IMR-90 (cell line): ENCODE results near the gene PCYT2. TPM values are rescaled to one million over a fixed set of nuclear protein-coding genes. Genes with fewer than 3 reads are reported as not detected.

Experiments used
- ATAC-seq: fragments of 200-7000 bp; cut with Tn5 transposase; 2 replicates; pipeline ENCODE4 v1.9.1; 2020; ENCODE audit warnings: low read depth, mild to moderate bottlenecking, moderate library complexity
- BruUV-seq: library from RNA; stranded (reverse); fragments of 400-500 nt; replicated peaks from 2 replicates; lab custom pipeline; 2021; lab: Mats Ljungman, UMichigan
- CTCF ChIA-PET: fragments of 300-600 bp; formaldehyde crosslinking; extraction: SDS; loops from one replicate; lab custom pipeline; 2021; ENCODE audit warnings: antibody characterized with exemption; lab: Yijun Ruan, JAX
- POLR2A ChIA-PET: fragments of 300-600 bp; sonication (Branson Sonifier 250); formaldehyde crosslinking; loops from one replicate; lab custom pipeline; 2022; ENCODE audit warnings: antibody characterized with exemption; ENCODE audit not compliant: unreplicated experiment; lab: Charles Lee
- DNase-seq: peaks from one replicate; pipeline ENCODE4 v3.0.0; 2013
- H2AFZ ChIP-seq: replicated peaks from 2 replicates; pipeline ENCODE3; 2013; ENCODE audit warnings: low read length, mild to moderate bottlenecking; ENCODE audit not compliant: poor library complexity
- H2AK5ac ChIP-seq: 2 replicates; pipeline ENCODE4 v1.6.1; 2013; ENCODE audit warnings: low read depth, low read length, inconsistent platforms
- H2AK9ac ChIP-seq: replicated peaks from 2 replicates; pipeline ENCODE3; 2013; ENCODE audit warnings: mild to moderate bottlenecking, low read depth, low read length, moderate library complexity; ENCODE audit not compliant: poor library complexity
- H2BK120ac ChIP-seq: 2 replicates; pipeline ENCODE4 v1.6.1; 2013; ENCODE audit warnings: low read depth, low read length, inconsistent platforms
- H2BK15ac ChIP-seq: 3 replicates; pipeline ENCODE4 v1.6.1; 2013; ENCODE audit warnings: low read depth, low read length, inconsistent platforms
- H2BK20ac ChIP-seq: 2 replicates; pipeline ENCODE4 v1.6.1; 2013; ENCODE audit warnings: low read depth, mild to moderate bottlenecking, inconsistent platforms, low read length, moderate library complexity
- H2BK5ac ChIP-seq: 2 replicates; pipeline ENCODE4 v1.6.1; 2013; ENCODE audit warnings: mild to moderate bottlenecking, low read depth, low read length, inconsistent platforms; ENCODE audit not compliant: poor library complexity, severe bottlenecking
- H3K14ac ChIP-seq: replicated peaks from 2 replicates; pipeline ENCODE4 v1.6.1; 2013; ENCODE audit warnings: low read depth, low read length, inconsistent platforms
- H3K18ac ChIP-seq: 2 replicates; pipeline ENCODE4 v1.6.1; 2013; ENCODE audit warnings: low read depth, low read length, control low read depth
- H3K23ac ChIP-seq: 2 replicates; pipeline ENCODE4 v1.6.1; 2013; ENCODE audit warnings: low read depth, low read length, inconsistent platforms
- H3K27ac ChIP-seq: 2 replicates; pipeline ENCODE4 v1.5.1; 2013; ENCODE audit warnings: mild to moderate bottlenecking, control low read depth, low read length; ENCODE audit not compliant: insufficient read depth
- H3K27me3 ChIP-seq: 2 replicates; pipeline ENCODE4 v1.6.1; 2013; ENCODE audit warnings: low read length; ENCODE audit not compliant: control insufficient read depth, insufficient read depth
- H3K36me3 ChIP-seq: 2 replicates; pipeline ENCODE4 v1.6.1; 2013; ENCODE audit warnings: low read length, mixed read lengths; ENCODE audit not compliant: control insufficient read depth, insufficient read depth
- H3K4ac ChIP-seq: 2 replicates; pipeline ENCODE4 v1.6.1; 2013; ENCODE audit warnings: low read depth, low read length, inconsistent platforms
- H3K4me1 ChIP-seq: 2 replicates; pipeline ENCODE4 v1.6.1; 2013; ENCODE audit warnings: low read length, mixed read lengths; ENCODE audit not compliant: control insufficient read depth, insufficient read depth
- H3K4me2 ChIP-seq: 2 replicates; pipeline ENCODE4 v1.6.1; 2013; ENCODE audit warnings: low read depth, mild to moderate bottlenecking, control low read depth, low read length, moderate library complexity
- H3K4me3 ChIP-seq: 2 replicates; pipeline ENCODE4 v1.5.1; 2013; ENCODE audit warnings: low read depth, mild to moderate bottlenecking, control low read depth, low read length, moderate library complexity; ENCODE audit not compliant: insufficient read depth
- H3K56ac ChIP-seq: 2 replicates; pipeline ENCODE4 v1.6.1; 2013; ENCODE audit warnings: low read length, inconsistent platforms; ENCODE audit not compliant: insufficient read depth; ENCODE audit errors: extremely low read depth
- H3K79me1 ChIP-seq, 2 experiments: 2 replicates each; pipeline ENCODE4 v1.6.1; 2013; ENCODE audit warnings: low read length in 2 of 2, inconsistent platforms in 1 of 2, low read depth in 1 of 2
- H3K9ac ChIP-seq: 2 replicates; pipeline ENCODE4 v1.6.1; 2013; ENCODE audit warnings: low read depth, low read length, control low read depth
- H3K9me1 ChIP-seq: 2 replicates; pipeline ENCODE4 v1.6.1; 2013; ENCODE audit warnings: low read length, inconsistent platforms; ENCODE audit not compliant: insufficient read depth
- H3K9me3 ChIP-seq: 2 replicates; pipeline ENCODE4 v1.6.1; 2013; ENCODE audit warnings: low read length; ENCODE audit not compliant: control insufficient read depth, insufficient read depth
- H4K20me1 ChIP-seq: 2 replicates; pipeline ENCODE4 v1.6.1; 2013; ENCODE audit warnings: low read length, inconsistent platforms; ENCODE audit not compliant: insufficient read depth
- H4K5ac ChIP-seq: 2 replicates; pipeline ENCODE4 v1.6.1; 2013; ENCODE audit warnings: mild to moderate bottlenecking, low read depth, low read length, control low read depth
- H4K8ac ChIP-seq, 2 experiments: 2 replicates each; pipeline ENCODE4 v1.6.1; 2013; ENCODE audit warnings: low read depth in 2 of 2, low read length in 2 of 2, control low read depth in 1 of 2, inconsistent platforms in 1 of 2
- H4K91ac ChIP-seq: 2 replicates; pipeline ENCODE4 v1.6.1; 2013; ENCODE audit warnings: low read depth, low read length, inconsistent platforms; ENCODE audit not compliant: insufficient read depth
- NFE2L2 ChIP-seq: fragments of 150-350 bp; IDR thresholded peaks from 2 replicates; pipeline ENCODE4 v1.6.1; 2016; ENCODE audit warnings: low read depth, mild to moderate bottlenecking, low read length
- SMC3 ChIP-seq: fragments of 150-350 bp; IDR thresholded peaks from 2 replicates; pipeline ENCODE4 v1.6.1; 2016; ENCODE audit warnings: low read depth, mild to moderate bottlenecking, antibody characterized with exemption, low read length, moderate library complexity
- WGBS, 2 experiments: methylation state at CpG; one replicate each; pipeline versions ENCODE4 v1.1.5 to v1.1.7; 2013; ENCODE audit warnings: missing lambda C conversion rate in 2 of 2; ENCODE audit not compliant: insufficient read length in 1 of 2; ENCODE audit errors: extremely low coverage in 2 of 2; 5-methylcytosine and 5-hydroxymethylcytosine counted together
- dilution Hi-C: fragments of 300-500 bp; cut with HindIII; formaldehyde crosslinking; loops from one replicate; pipeline ENCODE4 v1.14.3; 2018; ENCODE audit warnings: low sequenced_read_pairs; ENCODE audit not compliant: unreplicated experiment
- in situ Hi-C: fragments of 300-500 bp; cut with MboI; formaldehyde crosslinking; loops from 3 replicates; pipeline ENCODE4 v1.14.3; 2019; ENCODE audit warnings: low sequenced_read_pairs, inconsistent platforms, mixed read lengths
- intact Hi-C: fragments of 100-400 bp; cut with micrococcal nuclease; formaldehyde crosslinking; loops from 2 replicates; pipeline ENCODE4 v1.10.0; 2022
- polyA plus RNA-seq, 3 experiments: library from polyadenylated mRNA; depleted of rRNA; stranded (reverse); fragments of >200 nt; gene quantifications; 2 replicates each; pipeline ENCODE4 v1.2.3, GENCODE V29; 2012; ENCODE audit warnings: low replicate concordance in 1 of 3
- total RNA-seq: library from RNA; depleted of rRNA; stranded (reverse); fragments of >200 nt; gene quantifications from 2 replicates; pipeline ENCODE4 v1.2.3, GENCODE V29; 2012

PCYT2 gene
- total and polyA plus RNA-seq, 2 of the 4 experiments (the other 2 are of a cell fraction): 37.3 to 38.5 TPM

GRCh38 chr17:81903415-81903831 is 7.8 kb downstream of the PCYT2 start:
- peaks cover 27% of the 10 kb centered on the region; the same call in 1 of the 2 replicates for H3K36me3 ChIP-seq
- in situ Hi-C loops (no loop called here), dilution Hi-C loops (no loop called here), intact Hi-C loops (no loop called here)
- H2BK120ac ChIP-seq: no peak overlapping the region
- ChIA-PET CTCF (interaction anchor here (0.6 kb wide), 1 partner anchor 181 kb away, joined by 3 read pairs; no protein-coding TSS in a partner anchor), POLR2A (no interaction called here)
- no peak overlapping the region for H3K4me3 ChIP-seq
- 100% methylated on average over 2 of the region's 10 CpGs; no CpG with 5 or more reads in 1 of the 2 experiments for WGBS, 2 experiments
- H3K27me3 ChIP-seq: no peaks in the 10 kb centered on the region
- peaks cover 0 to 26% of the 10 kb centered on the region in 2 experiments; a peak in 3 of 4 replicates for H3K79me1 ChIP-seq
- H3K18ac ChIP-seq: no peak overlapping the region
- no peak overlapping the region for H3K14ac ChIP-seq
- no peak overlapping the region for H3K9ac ChIP-seq
- no peaks in the 10 kb centered on the region for H3K9me3 ChIP-seq
- H2AK5ac ChIP-seq: no peak overlapping the region
- peaks cover 9% of the 10 kb centered on the region for H3K4me1 ChIP-seq
- H3K23ac ChIP-seq: no peak overlapping the region
- H3K4ac ChIP-seq: no peak overlapping the region
- DNase-seq (no peak), ATAC-seq (no peak)
- TF ChIP-seq SMC3: no peak
- TF ChIP-seq NFE2L2: no peak
- no peak overlapping the region for H3K56ac ChIP-seq
- no peak overlapping the region for H3K4me2 ChIP-seq
- no peak overlapping the region for H4K5ac ChIP-seq
- no peak overlapping the region for H2BK5ac ChIP-seq
- H3K9me1 ChIP-seq: 0 out of 2 replicates have a peak, but pooled peaks cover 9% of the 10 kb centered on the region
- H2BK15ac ChIP-seq: no peak overlapping the region
- H4K20me1 ChIP-seq: peaks cover 20% of the 10 kb centered on the region
- BruUV-seq: no TSS peak
- no peak overlapping the region for H2AK9ac ChIP-seq
- H4K91ac ChIP-seq: no peak overlapping the region
- H4K8ac ChIP-seq: no peak overlapping the region
- no peak overlapping the region for H2AFZ ChIP-seq
- H2BK20ac ChIP-seq: no peak overlapping the region
- H3K27ac ChIP-seq: no peak overlapping the region
